ENCODE measurements around the gene GPRIN1.
A peak's percentile ranks its signal among the peaks of the same experiment; 100 is the strongest.

The GPRIN1 gene

DNA sequence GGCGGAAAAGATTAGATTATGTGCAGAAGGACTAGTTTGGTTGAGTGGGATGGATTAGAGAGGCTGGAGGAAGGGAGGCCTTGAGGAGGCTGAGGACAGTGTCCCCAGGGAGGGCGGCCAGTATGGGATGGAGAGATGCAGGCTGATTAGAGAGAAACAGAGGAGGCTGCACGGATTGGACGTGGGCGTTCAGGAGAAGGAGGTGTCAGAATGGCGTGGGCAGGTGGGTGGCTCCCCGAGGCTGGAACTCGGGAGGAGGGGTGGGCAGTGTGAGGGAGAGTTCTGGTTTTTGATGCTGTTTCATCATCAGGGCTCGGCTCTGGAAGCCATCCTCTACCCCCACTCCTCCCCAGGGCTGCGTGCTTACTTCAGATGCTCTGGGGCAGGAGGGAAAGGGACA, 47.8 kb downstream of the GPRIN1 start:
- Histone ChIP-seq H3K4me2 (ENCODE audit: low read length, poor library complexity, severe bottlenecking) (no peak overlapping the region), H3K79me1 (replicated peaks; ENCODE audit: low read length, poor library complexity, severe bottlenecking) (no peaks in the 10 kb centered on the region), H4K91ac (ENCODE audit: low read length) (no peak overlapping the region), H2BK15ac (ENCODE audit: low read depth, poor library complexity, severe bottlenecking) (no peak overlapping the region), H2AK5ac (ENCODE audit: low read length, severe bottlenecking) (no peak overlapping the region), H3K4ac (ENCODE audit: low read depth in 1 of 2, low read length in 2 of 2) (no peak overlapping the region), H2AFZ (ENCODE audit: low read depth, low read length) (no peak overlapping the region), H3K27ac (ENCODE audit: low read length, poor library complexity, severe bottlenecking) (no peak overlapping the region), H3K9ac (ENCODE audit: low read length) (no peak overlapping the region), H4K8ac (ENCODE audit: low read length) (no peak overlapping the region), H2BK5ac (ENCODE audit: low read depth, low read length, poor library complexity, severe bottlenecking) (no peak overlapping the region), H3K4me3 (ENCODE audit: insufficient read depth in 1 of 2, low read depth in 1 of 2, low read length in 2 of 2) (no peak overlapping the region), H3K23ac (ENCODE audit: low read length in 2 of 2) (no peak overlapping the region), H3K4me1 (ENCODE audit: control insufficient read depth, insufficient read depth, low read depth, low read length) (no peaks in the 10 kb centered on the region), H3K18ac (ENCODE audit: low read depth in 1 of 2, low read length in 2 of 2) (no peak overlapping the region), H2BK12ac (ENCODE audit: low read length in 2 of 2) (no peak overlapping the region), H3K27me3 (ENCODE audit: control insufficient read depth in 1 of 2, insufficient read depth in 1 of 2, low read length in 2 of 2) (peaks cover 0 to 40% of the 10 kb centered on the region in 2 experiments), H3K36me3 (ENCODE audit: control insufficient read depth in 1 of 2, insufficient read depth in 2 of 2, low read depth in 1 of 2, low read length in 2 of 2) (no peaks in the 10 kb centered on the region), H2BK120ac (ENCODE audit: low read depth, low read length) (no peak overlapping the region), H3K9me3 (ENCODE audit: control insufficient read depth, low read length) (peaks cover 8% of the 10 kb centered on the region), H3K14ac (ENCODE audit: low read length in 2 of 2) (no peak overlapping the region)
- WGBS: 69% methylated on average over 8 of the region's 10 CpGs
- DNase-seq: no peak

DNA sequence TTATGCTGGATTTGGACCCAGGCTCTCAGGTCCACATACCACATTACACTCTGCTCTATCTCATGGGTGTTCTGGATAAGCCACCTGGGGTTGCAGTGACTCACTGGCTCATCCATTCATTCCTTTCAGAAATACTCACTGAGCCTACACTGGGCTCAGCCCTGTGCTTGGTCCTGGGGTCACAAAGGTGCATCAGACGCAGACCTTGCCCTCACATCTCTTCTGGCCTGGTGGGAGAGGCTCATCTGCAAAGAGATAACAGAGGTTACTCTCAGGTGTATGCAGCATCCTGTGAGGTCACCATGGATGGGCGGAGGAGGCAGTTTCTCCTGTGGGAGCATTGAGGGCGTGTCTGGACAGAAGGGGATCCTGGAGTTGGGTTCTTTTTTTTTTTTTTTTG, 48.7 kb downstream of the GPRIN1 start:
- Histone ChIP-seq H3K14ac (ENCODE audit: low read length in 2 of 2) (no peak overlapping the region), H2BK120ac (ENCODE audit: low read depth, low read length) (no peak overlapping the region), H3K4me2 (ENCODE audit: low read length, poor library complexity, severe bottlenecking) (no peak overlapping the region), H2BK5ac (ENCODE audit: low read depth, low read length, poor library complexity, severe bottlenecking) (no peak overlapping the region), H3K36me3 (ENCODE audit: control insufficient read depth in 1 of 2, insufficient read depth in 2 of 2, low read depth in 1 of 2, low read length in 2 of 2) (no peaks in the 10 kb centered on the region), H3K27ac (ENCODE audit: low read length, poor library complexity, severe bottlenecking) (no peak overlapping the region), H3K18ac (ENCODE audit: low read depth in 1 of 2, low read length in 2 of 2) (no peak overlapping the region), H3K27me3 (ENCODE audit: control insufficient read depth in 1 of 2, insufficient read depth in 1 of 2, low read length in 2 of 2) (peaks cover 0 to 33% of the 10 kb centered on the region in 2 experiments), H4K8ac (ENCODE audit: low read length) (peak overlapping the region; percentile 24), H2BK12ac (ENCODE audit: low read length in 2 of 2) (no peak overlapping the region), H3K4me1 (ENCODE audit: control insufficient read depth, insufficient read depth, low read depth, low read length) (no peaks in the 10 kb centered on the region), H2AFZ (ENCODE audit: low read depth, low read length) (no peak overlapping the region), H3K4me3 (ENCODE audit: insufficient read depth in 1 of 2, low read depth in 1 of 2, low read length in 2 of 2) (no peak overlapping the region), H2AK5ac (ENCODE audit: low read length, severe bottlenecking) (no peak overlapping the region), H3K4ac (ENCODE audit: low read depth in 1 of 2, low read length in 2 of 2) (no peak overlapping the region), H2BK15ac (ENCODE audit: low read depth, poor library complexity, severe bottlenecking) (peak overlapping the region; percentile 63), H3K79me1 (replicated peaks; ENCODE audit: low read length, poor library complexity, severe bottlenecking) (no peaks in the 10 kb centered on the region), H3K9me3 (ENCODE audit: control insufficient read depth, low read length) (peaks cover 3% of the 10 kb centered on the region), H3K23ac (ENCODE audit: low read length in 2 of 2) (no peak overlapping the region), H4K91ac (ENCODE audit: low read length) (no peak overlapping the region), H3K9ac (ENCODE audit: low read length) (no peak overlapping the region)
- no peak for DNase-seq
- WGBS: 77% methylated on average over 3 of the region's 3 CpGs

DNA sequence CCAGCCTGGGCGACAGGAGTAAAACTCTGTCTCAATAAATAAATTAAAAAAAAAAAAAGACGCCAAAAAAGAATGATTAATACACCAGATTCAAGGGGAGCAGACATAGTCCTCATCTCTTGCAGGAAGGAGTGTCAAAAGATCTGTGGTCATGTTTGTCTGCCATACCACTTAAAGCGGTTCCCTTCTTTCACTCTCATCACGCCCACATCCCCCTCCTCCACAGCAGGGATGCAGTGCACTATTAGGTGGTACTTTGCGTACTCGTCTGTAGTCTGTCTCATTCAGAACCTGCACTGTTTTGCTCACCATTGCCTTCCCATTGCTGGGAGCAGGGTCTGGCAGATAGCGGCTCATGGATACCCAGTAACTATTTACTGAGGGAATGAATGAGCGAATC, 49.6 kb downstream of the GPRIN1 start:
- Histone ChIP-seq H3K36me3 (ENCODE audit: control insufficient read depth in 1 of 2, insufficient read depth in 2 of 2, low read depth in 1 of 2, low read length in 2 of 2) (no peaks in the 10 kb centered on the region), H2BK120ac (ENCODE audit: low read depth, low read length) (no peak overlapping the region), H3K9me3 (ENCODE audit: control insufficient read depth, low read length) (peaks cover 3% of the 10 kb centered on the region), H4K8ac (ENCODE audit: low read length) (no peak overlapping the region), H2BK15ac (ENCODE audit: low read depth, poor library complexity, severe bottlenecking) (no peak overlapping the region), H3K27me3 (ENCODE audit: control insufficient read depth in 1 of 2, insufficient read depth in 1 of 2, low read length in 2 of 2) (peaks cover 0 to 24% of the 10 kb centered on the region in 2 experiments), H2AFZ (ENCODE audit: low read depth, low read length) (no peak overlapping the region), H3K14ac (ENCODE audit: low read length in 2 of 2) (no peak overlapping the region), H3K4me3 (ENCODE audit: insufficient read depth in 1 of 2, low read depth in 1 of 2, low read length in 2 of 2) (no peak overlapping the region), H4K91ac (ENCODE audit: low read length) (no peak overlapping the region), H2AK5ac (ENCODE audit: low read length, severe bottlenecking) (no peak overlapping the region), H3K4me2 (ENCODE audit: low read length, poor library complexity, severe bottlenecking) (no peak overlapping the region), H3K79me1 (replicated peaks; ENCODE audit: low read length, poor library complexity, severe bottlenecking) (no peaks in the 10 kb centered on the region), H3K4me1 (ENCODE audit: control insufficient read depth, insufficient read depth, low read depth, low read length) (no peaks in the 10 kb centered on the region), H2BK12ac (ENCODE audit: low read length in 2 of 2) (no peak overlapping the region), H3K23ac (ENCODE audit: low read length in 2 of 2) (no peak overlapping the region), H3K4ac (ENCODE audit: low read depth in 1 of 2, low read length in 2 of 2) (no peak overlapping the region), H3K27ac (ENCODE audit: low read length, poor library complexity, severe bottlenecking) (no peak overlapping the region), H3K9ac (ENCODE audit: low read length) (no peak overlapping the region), H2BK5ac (ENCODE audit: low read depth, low read length, poor library complexity, severe bottlenecking) (no peak overlapping the region), H3K18ac (ENCODE audit: low read depth in 1 of 2, low read length in 2 of 2) (no peak overlapping the region)
- whole genome bisulfite sequencing: 84% methylated on average over 7 of the region's 8 CpGs
- no peak for DNase-seq

DNA sequence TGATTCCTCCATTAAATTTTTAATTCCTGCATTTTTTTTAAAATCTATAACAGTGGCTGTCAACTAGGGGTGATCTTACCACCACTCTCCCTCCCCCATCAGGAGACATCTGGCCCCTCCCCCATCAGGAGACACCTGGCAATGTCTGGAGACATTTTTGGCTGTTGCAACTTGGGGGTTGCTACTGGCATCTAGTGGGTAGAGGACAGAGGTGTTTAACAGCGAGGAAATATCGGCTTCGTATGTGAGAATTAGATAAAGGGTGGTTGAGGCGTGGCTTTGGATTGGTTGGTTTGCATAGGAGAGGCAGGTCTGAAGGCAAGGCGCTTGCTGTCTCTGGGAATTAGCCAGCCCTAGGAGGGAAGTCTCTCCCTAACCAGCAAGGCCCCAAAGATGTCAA, 50.3 kb downstream of the GPRIN1 start:
- 40% methylated on average over 3 of the region's 5 CpGs for WGBS
- H4K8ac ChIP-seq (ENCODE audit: low read length): no peak overlapping the region
- no peak overlapping the region for H2BK5ac ChIP-seq (ENCODE audit: low read depth, low read length, poor library complexity, severe bottlenecking)
- no peak overlapping the region for H2AFZ ChIP-seq (ENCODE audit: low read depth, low read length)
- no peak overlapping the region for H2BK120ac ChIP-seq (ENCODE audit: low read depth, low read length)
- H3K4ac ChIP-seq (ENCODE audit: low read depth in 1 of 2, low read length in 2 of 2): no peak overlapping the region
- peaks cover 3% of the 10 kb centered on the region for H3K9me3 ChIP-seq (ENCODE audit: control insufficient read depth, low read length)
- H3K4me3 ChIP-seq (ENCODE audit: insufficient read depth in 1 of 2, low read depth in 1 of 2, low read length in 2 of 2): no peak overlapping the region
- no peak overlapping the region for H3K23ac ChIP-seq (ENCODE audit: low read length in 2 of 2)
- no peak overlapping the region for H2BK15ac ChIP-seq (ENCODE audit: low read depth, poor library complexity, severe bottlenecking)
- no peak overlapping the region for H3K4me2 ChIP-seq (ENCODE audit: low read length, poor library complexity, severe bottlenecking)
- no peaks in the 10 kb centered on the region for H3K4me1 ChIP-seq (ENCODE audit: control insufficient read depth, insufficient read depth, low read depth, low read length)
- H3K18ac ChIP-seq (ENCODE audit: low read depth in 1 of 2, low read length in 2 of 2): no peak overlapping the region
- no peak for DNase-seq
- no peaks in the 10 kb centered on the region for H3K36me3 ChIP-seq (ENCODE audit: control insufficient read depth in 1 of 2, insufficient read depth in 2 of 2, low read depth in 1 of 2, low read length in 2 of 2)
- H3K79me1 ChIP-seq (replicated peaks; ENCODE audit: low read length, poor library complexity, severe bottlenecking): no peaks in the 10 kb centered on the region
- no peak overlapping the region for H2BK12ac ChIP-seq (ENCODE audit: low read length in 2 of 2)
- no peak overlapping the region for H3K27ac ChIP-seq (ENCODE audit: low read length, poor library complexity, severe bottlenecking)
- H4K91ac ChIP-seq (ENCODE audit: low read length): no peak overlapping the region
- no peak overlapping the region for H3K14ac ChIP-seq (ENCODE audit: low read length in 2 of 2)
- H3K27me3 ChIP-seq (ENCODE audit: control insufficient read depth in 1 of 2, insufficient read depth in 1 of 2, low read length in 2 of 2): peaks cover 0 to 22% of the 10 kb centered on the region in 2 experiments
- no peak overlapping the region for H2AK5ac ChIP-seq (ENCODE audit: low read length, severe bottlenecking)
- H3K9ac ChIP-seq (ENCODE audit: low read length): no peak overlapping the region
